Neural cell (in vitro differentiated cells): ENCODE data around the gene EXOC2. TPM values are rescaled to one million over a fixed set of nuclear protein-coding genes. Genes with fewer than 3 reads are reported as not detected.

ENCODE experiments used
- H2AFZ ChIP-seq: fragments of 200-600, 300-800 bp; sonication (generic), shearing (Covaris generic); 2 replicates; pipeline ENCODE4 v1.6.0; 2014; ENCODE audit warnings: low read depth, mild to moderate bottlenecking, antibody characterized with exemption, low read length, moderate library complexity
- H3F3A ChIP-seq: fragments of 200-600 bp; shearing (Covaris generic); 2 replicates; pipeline ENCODE4 v1.6.1; 2016; ENCODE audit warnings: mild to moderate bottlenecking, moderate library complexity, mixed read lengths, antibody characterized with exemption, low read length; ENCODE audit not compliant: insufficient read depth, poor library complexity, severe bottlenecking
- H3K27ac ChIP-seq: fragments of 200-600, 300-800 bp; sonication (generic), shearing (Covaris generic); 2 replicates; pipeline ENCODE4 v1.5.1; 2014; ENCODE audit warnings: mild to moderate bottlenecking, low read length, moderate library complexity
- H3K27me3 ChIP-seq: fragments of 300-800, 200-600 bp; sonication (generic), shearing (Covaris generic); 2 replicates; pipeline ENCODE4 v1.6.0; 2014; ENCODE audit warnings: mild to moderate bottlenecking, low read depth, low read length, moderate library complexity; ENCODE audit not compliant: insufficient read depth
- H3K36me3 ChIP-seq: fragments of 300-800, 200-600 bp; sonication (generic), shearing (Covaris generic); 2 replicates; pipeline ENCODE4 v1.5.1; 2014; ENCODE audit warnings: mild to moderate bottlenecking, antibody characterized with exemption, low read length, moderate library complexity; ENCODE audit not compliant: insufficient read depth
- H3K4me2 ChIP-seq: fragments of 300-800, 200-600 bp; sonication (generic), shearing (Covaris generic); 2 replicates; pipeline ENCODE4 v1.6.0; 2014; ENCODE audit warnings: mild to moderate bottlenecking, low read length
- H3K4me3 ChIP-seq: fragments of 300-800, 200-600 bp; sonication (generic), shearing (Covaris generic); 2 replicates; pipeline ENCODE4 v1.5.1; 2014; ENCODE audit warnings: mild to moderate bottlenecking, low read length, moderate library complexity
- H3K79me2 ChIP-seq: fragments of 200-600 bp; shearing (Covaris generic); replicated peaks from 2 replicates; pipeline ENCODE4 v1.6.0; 2014; ENCODE audit warnings: mild to moderate bottlenecking, low read length, moderate library complexity; ENCODE audit not compliant: insufficient read depth
- H3K9ac ChIP-seq: fragments of 300-800, 200-600 bp; sonication (generic), shearing (Covaris generic); 2 replicates; pipeline ENCODE4 v1.6.1; 2016; ENCODE audit warnings: mild to moderate bottlenecking, low read length, mixed read lengths
- H3K9me2 ChIP-seq: fragments of 200-600 bp; shearing (Covaris generic); 2 replicates; pipeline ENCODE4 v1.6.1; 2016; ENCODE audit warnings: mild to moderate bottlenecking, low read length, mixed read lengths; ENCODE audit not compliant: insufficient read depth
- H3K9me3 ChIP-seq: fragments of 200-600, 300-800 bp; sonication (generic), shearing (Covaris generic); 2 replicates; pipeline ENCODE4 v1.6.1; 2016; ENCODE audit warnings: mild to moderate bottlenecking, mixed run types, low read length, moderate library complexity, mixed read lengths
- H4K20me1 ChIP-seq: fragments of 200-600 bp; shearing (Covaris generic); 2 replicates; pipeline ENCODE4 v1.6.1; 2016; ENCODE audit warnings: mild to moderate bottlenecking, mixed run types; ENCODE audit not compliant: insufficient read depth
- EP300 ChIP-seq: fragments of 450-650 bp; conservative IDR thresholded peaks from 2 replicates; pipeline ENCODE4 v1.6.1; 2014; ENCODE audit warnings: antibody characterized with exemption, mild to moderate bottlenecking, moderate library complexity; ENCODE audit not compliant: poor library complexity, severe bottlenecking
- EZH2 ChIP-seq: fragments of 200-600, 300-800 bp; shearing (Covaris generic), sonication (generic); IDR thresholded peaks from 2 replicates; pipeline ENCODE4 v1.6.1; 2014; ENCODE audit warnings: antibody characterized with exemption, low read length, borderline replicate concordance, mild to moderate bottlenecking; ENCODE audit not compliant: insufficient read depth, poor library complexity, severe bottlenecking
- MXI1 ChIP-seq: fragments of 450-650 bp; conservative IDR thresholded peaks from 2 replicates; pipeline ENCODE4 v1.6.1; 2014; ENCODE audit warnings: antibody characterized with exemption, mild to moderate bottlenecking; ENCODE audit not compliant: poor library complexity, severe bottlenecking
- POLR2AphosphoS5 ChIP-seq: IDR thresholded peaks from 2 replicates; pipeline ENCODE4 v1.6.1; 2012
- RAD21 ChIP-seq: fragments of 450-650 bp; conservative IDR thresholded peaks from 2 replicates; pipeline ENCODE4 v1.6.1; 2014; ENCODE audit warnings: antibody characterized with exemption, mild to moderate bottlenecking, moderate library complexity
- REST ChIP-seq: IDR thresholded peaks from 2 replicates; pipeline ENCODE4 v1.6.1; 2012; ENCODE audit warnings: borderline replicate concordance
- SMC3 ChIP-seq: fragments of 450-650 bp; conservative IDR thresholded peaks from 2 replicates; pipeline ENCODE4 v1.6.1; 2014; ENCODE audit warnings: antibody characterized with exemption, mild to moderate bottlenecking, moderate library complexity; ENCODE audit not compliant: poor library complexity
- TAF1 ChIP-seq: IDR thresholded peaks from 2 replicates; pipeline ENCODE4 v1.6.1; 2012; ENCODE audit warnings: low read depth
- polyA plus RNA-seq: library from polyadenylated mRNA; depleted of rRNA; stranded (reverse); fragments of >200 nt; gene quantifications from 2 replicates; pipeline ENCODE4 v1.2.3, GENCODE V29; 2014
- TF ChIP-seq, protein P1 (sequence below): fragments of 450-650 bp; IDR thresholded peaks from 2 replicates; pipeline ENCODE4 v1.5.1; 2014; ENCODE audit warnings: antibody characterized with exemption, mild to moderate bottlenecking, moderate library complexity; ENCODE audit not compliant: poor library complexity, severe bottlenecking

Gene EXOC2
- polyA plus RNA-seq, 1 donor from 2014 or later: 38.6 TPM

DNA sequence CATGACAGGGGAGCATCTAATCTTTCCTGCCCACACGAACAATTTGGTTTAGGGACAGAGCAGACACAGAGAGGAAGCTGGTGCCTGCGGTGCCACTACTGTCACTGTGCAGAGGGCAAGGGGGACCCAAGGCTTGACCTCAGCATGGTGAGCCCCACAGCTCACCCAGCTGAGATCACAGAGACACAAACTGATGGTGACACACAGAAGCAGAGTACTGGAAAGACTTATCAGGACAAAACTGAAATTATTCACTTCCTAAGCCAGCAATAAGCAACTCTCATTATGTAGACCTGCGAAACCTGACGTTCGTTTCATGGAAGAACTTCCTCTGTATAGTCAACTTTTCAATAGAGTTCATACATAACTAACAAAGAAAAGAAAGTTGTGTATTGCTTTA, 122.1 kb downstream of the EXOC2 start:
- H3K9me3 ChIP-seq: peaks cover 5% of the 10 kb centered on the region
- H3K4me3 ChIP-seq: no peak overlapping the region
- no peaks in the 10 kb centered on the region for H3K9me2 ChIP-seq
- H4K20me1 ChIP-seq: no peaks in the 10 kb centered on the region
- H2AFZ ChIP-seq: no peak overlapping the region
- no peak for TF ChIP-seq RAD21
- no peak for TF ChIP-seq MXI1
- TF ChIP-seq POLR2AphosphoS5: no peak
- TF ChIP-seq EP300: no peak
- no peak for TF ChIP-seq SMC3
- no peak for TF ChIP-seq EZH2
- TF ChIP-seq, protein P1, sequence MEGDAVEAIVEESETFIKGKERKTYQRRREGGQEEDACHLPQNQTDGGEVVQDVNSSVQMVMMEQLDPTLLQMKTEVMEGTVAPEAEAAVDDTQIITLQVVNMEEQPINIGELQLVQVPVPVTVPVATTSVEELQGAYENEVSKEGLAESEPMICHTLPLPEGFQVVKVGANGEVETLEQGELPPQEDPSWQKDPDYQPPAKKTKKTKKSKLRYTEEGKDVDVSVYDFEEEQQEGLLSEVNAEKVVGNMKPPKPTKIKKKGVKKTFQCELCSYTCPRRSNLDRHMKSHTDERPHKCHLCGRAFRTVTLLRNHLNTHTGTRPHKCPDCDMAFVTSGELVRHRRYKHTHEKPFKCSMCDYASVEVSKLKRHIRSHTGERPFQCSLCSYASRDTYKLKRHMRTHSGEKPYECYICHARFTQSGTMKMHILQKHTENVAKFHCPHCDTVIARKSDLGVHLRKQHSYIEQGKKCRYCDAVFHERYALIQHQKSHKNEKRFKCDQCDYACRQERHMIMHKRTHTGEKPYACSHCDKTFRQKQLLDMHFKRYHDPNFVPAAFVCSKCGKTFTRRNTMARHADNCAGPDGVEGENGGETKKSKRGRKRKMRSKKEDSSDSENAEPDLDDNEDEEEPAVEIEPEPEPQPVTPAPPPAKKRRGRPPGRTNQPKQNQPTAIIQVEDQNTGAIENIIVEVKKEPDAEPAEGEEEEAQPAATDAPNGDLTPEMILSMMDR: no peak
- TF ChIP-seq TAF1: no peak
- TF ChIP-seq REST: no peak
- no peak overlapping the region for H3K9ac ChIP-seq
- H3K27ac ChIP-seq: no peak overlapping the region
- H3F3A ChIP-seq: no peaks in the 10 kb centered on the region
- H3K36me3 ChIP-seq: peaks cover 14% of the 10 kb centered on the region
- H3K27me3 ChIP-seq: no peaks in the 10 kb centered on the region
- no peaks in the 10 kb centered on the region for H3K79me2 ChIP-seq
- H3K4me2 ChIP-seq: no peak overlapping the region

GRCh38 chr6:568954-569523, 123.9 kb downstream of the EXOC2 start:
- no peaks in the 10 kb centered on the region for H4K20me1 ChIP-seq
- H3K4me2 ChIP-seq: no peak overlapping the region
- H3K9me2 ChIP-seq: no peaks in the 10 kb centered on the region
- H3F3A ChIP-seq: no peaks in the 10 kb centered on the region
- H3K27me3 ChIP-seq: no peaks in the 10 kb centered on the region
- peaks cover 11% of the 10 kb centered on the region for H3K36me3 ChIP-seq
- H3K9me3 ChIP-seq: no peaks in the 10 kb centered on the region
- no peak overlapping the region for H3K27ac ChIP-seq
- H3K4me3 ChIP-seq: no peak overlapping the region
- TF ChIP-seq TAF1 (no peak), REST (no peak), RAD21 (no peak), EP300 (no peak), EZH2 (no peak), SMC3 (no peak), POLR2AphosphoS5 (no peak)
- TF ChIP-seq, protein P1: no peak
- H3K9ac ChIP-seq: no peak overlapping the region
- H2AFZ ChIP-seq: no peak overlapping the region
- H3K79me2 ChIP-seq: no peaks in the 10 kb centered on the region
